HepG2 (cell line): ENCODE measurements around the gene POLRMT.

Experiments used
- CREM ChIP-seq, 2 experiments: sonication (generic) in 1 of 2; formaldehyde crosslinking in 1 of 2; IDR thresholded peaks; 2 replicates each; pipeline versions ENCODE4 v1.4.0 to v1.6.1; 2016 to 2020; ENCODE audit warnings: antibody characterized with exemption in 1 of 2, mild to moderate bottlenecking in 1 of 2, missing genetic modification reagents in 1 of 2
- CTCF ChIP-seq: sonication (generic); formaldehyde crosslinking; IDR thresholded peaks from 2 replicates; pipeline ENCODE4 v1.5.0; 2020; ENCODE audit warnings: mild to moderate bottlenecking, missing genetic modification reagents, moderate library complexity
- KAT8 ChIP-seq: IDR thresholded peaks from 2 replicates; pipeline ENCODE4 v1.6.1; 2016; ENCODE audit warnings: missing genetic modification reagents, missing compliant biosample characterization
- MLLT10 ChIP-seq: sonication (generic); formaldehyde crosslinking; IDR thresholded peaks from 2 replicates; pipeline ENCODE4 v1.4.0; 2020; ENCODE audit warnings: missing genetic modification reagents
- MTA3 ChIP-seq: sonication (generic); formaldehyde crosslinking; IDR thresholded peaks from 2 replicates; pipeline ENCODE4 v1.4.0; 2020; ENCODE audit warnings: missing genetic modification reagents
- NCOA1 ChIP-seq: sonication (generic); formaldehyde crosslinking; IDR thresholded peaks from 2 replicates; pipeline ENCODE4 v1.9.0; 2021; ENCODE audit warnings: missing genetic modification reagents
- POLR2A ChIP-seq, 2 experiments: IDR thresholded peaks; 2 replicates each; pipeline ENCODE4 v1.6.1; 2011; ENCODE audit warnings: low read depth in 2 of 2, low read length in 2 of 2, mild to moderate bottlenecking in 1 of 2, moderate library complexity in 1 of 2; ENCODE audit not compliant: insufficient read depth in 1 of 2
- SMAD3 ChIP-seq: sonication (generic); formaldehyde crosslinking; IDR thresholded peaks from 2 replicates; pipeline ENCODE4 v1.4.0; 2020; ENCODE audit warnings: missing genetic modification reagents
- SP2 ChIP-seq: sonication (generic); formaldehyde crosslinking; IDR thresholded peaks from 2 replicates; pipeline ENCODE4 v1.5.1; 2020; ENCODE audit warnings: mild to moderate bottlenecking, missing genetic modification reagents
- USF2 ChIP-seq, 2 experiments: sonication (generic) in 1 of 2; formaldehyde crosslinking in 1 of 2; IDR thresholded peaks; 2 replicates each; pipeline versions ENCODE4 v1.5.1 to v1.6.1; 2011 to 2020; ENCODE audit warnings: borderline replicate concordance in 1 of 2, low read depth in 1 of 2, low read length in 1 of 2, mild to moderate bottlenecking in 1 of 2, missing genetic modification reagents in 1 of 2, moderate library complexity in 1 of 2
- ZBTB7A ChIP-seq: sonication (generic); formaldehyde crosslinking; IDR thresholded peaks from 2 replicates; pipeline ENCODE4 v1.8.0; 2022; ENCODE audit warnings: mild to moderate bottlenecking, missing genetic modification reagents
- ZKSCAN1 ChIP-seq: fragments of 150-350 bp; IDR thresholded peaks from 2 replicates; pipeline ENCODE4 v1.6.1; 2014; ENCODE audit warnings: low read length
- ZNF580 ChIP-seq: IDR thresholded peaks from 2 replicates; pipeline ENCODE4 v1.6.1; 2016; ENCODE audit warnings: low read depth, borderline replicate concordance

GRCh38 chr19:623974-624373 is 9.4 kb downstream of the POLRMT start:
- no peak for TF ChIP-seq USF2 (IDR thresholded peaks at IDR 0.05; ENCODE audit: low read depth, low read length)
- no peak for TF ChIP-seq USF2 (CRISPR knock-in tag; IDR thresholded peaks at IDR 0.05; ENCODE audit: borderline replicate concordance)
- no peak for TF ChIP-seq ZNF580 (CRISPR knock-in tag)
- no peak for TF ChIP-seq NCOA1
- no peak for TF ChIP-seq SMAD3 (CRISPR knock-in tag)
- no peak for TF ChIP-seq POLR2A (IDR thresholded peaks at IDR 0.05; ENCODE audit: insufficient read depth in 1 of 2, low read depth in 2 of 2, low read length in 2 of 2)
- no peak for TF ChIP-seq SP2
- TF ChIP-seq CTCF (CRISPR knock-in tag), result peak; percentile 26; the same call in 1 of the 2 replicates
- no peak for TF ChIP-seq MTA3 (CRISPR knock-in tag)
- TF ChIP-seq MLLT10 (CRISPR knock-in tag), result no peak
- TF ChIP-seq ZBTB7A (CRISPR knock-in tag), result no peak
- TF ChIP-seq ZKSCAN1, result no peak
- no peak for TF ChIP-seq KAT8 (CRISPR knock-in tag)
- TF ChIP-seq CREM (IDR thresholded peaks at IDR 0.05), result no peak
- no peak for TF ChIP-seq CREM (CRISPR knock-in tag; IDR thresholded peaks at IDR 0.05)
